Neural cell (in vitro differentiated cells): ENCODE results near the gene SKI.

Experiments
- EP300 ChIP-seq: fragments of 450-650 bp; conservative IDR thresholded peaks from 2 replicates; pipeline ENCODE4 v1.6.1; 2014; ENCODE audit warnings: antibody characterized with exemption, mild to moderate bottlenecking, moderate library complexity; ENCODE audit not compliant: poor library complexity, severe bottlenecking
- EZH2 ChIP-seq: fragments of 200-600, 300-800 bp; shearing (Covaris generic), sonication (generic); IDR thresholded peaks from 2 replicates; pipeline ENCODE4 v1.6.1; 2014; ENCODE audit warnings: antibody characterized with exemption, low read length, borderline replicate concordance, mild to moderate bottlenecking; ENCODE audit not compliant: insufficient read depth, poor library complexity, severe bottlenecking
- MXI1 ChIP-seq: fragments of 450-650 bp; conservative IDR thresholded peaks from 2 replicates; pipeline ENCODE4 v1.6.1; 2014; ENCODE audit warnings: antibody characterized with exemption, mild to moderate bottlenecking; ENCODE audit not compliant: poor library complexity, severe bottlenecking
- POLR2AphosphoS5 ChIP-seq: IDR thresholded peaks from 2 replicates; pipeline ENCODE4 v1.6.1; 2012
- RAD21 ChIP-seq: fragments of 450-650 bp; conservative IDR thresholded peaks from 2 replicates; pipeline ENCODE4 v1.6.1; 2014; ENCODE audit warnings: antibody characterized with exemption, mild to moderate bottlenecking, moderate library complexity
- REST ChIP-seq: IDR thresholded peaks from 2 replicates; pipeline ENCODE4 v1.6.1; 2012; ENCODE audit warnings: borderline replicate concordance
- SMC3 ChIP-seq: fragments of 450-650 bp; conservative IDR thresholded peaks from 2 replicates; pipeline ENCODE4 v1.6.1; 2014; ENCODE audit warnings: antibody characterized with exemption, mild to moderate bottlenecking, moderate library complexity; ENCODE audit not compliant: poor library complexity
- TAF1 ChIP-seq: IDR thresholded peaks from 2 replicates; pipeline ENCODE4 v1.6.1; 2012; ENCODE audit warnings: low read depth
- TF ChIP-seq, protein P1 (sequence below): fragments of 450-650 bp; IDR thresholded peaks from 2 replicates; pipeline ENCODE4 v1.5.1; 2014; ENCODE audit warnings: antibody characterized with exemption, mild to moderate bottlenecking, moderate library complexity; ENCODE audit not compliant: poor library complexity, severe bottlenecking

DNA sequence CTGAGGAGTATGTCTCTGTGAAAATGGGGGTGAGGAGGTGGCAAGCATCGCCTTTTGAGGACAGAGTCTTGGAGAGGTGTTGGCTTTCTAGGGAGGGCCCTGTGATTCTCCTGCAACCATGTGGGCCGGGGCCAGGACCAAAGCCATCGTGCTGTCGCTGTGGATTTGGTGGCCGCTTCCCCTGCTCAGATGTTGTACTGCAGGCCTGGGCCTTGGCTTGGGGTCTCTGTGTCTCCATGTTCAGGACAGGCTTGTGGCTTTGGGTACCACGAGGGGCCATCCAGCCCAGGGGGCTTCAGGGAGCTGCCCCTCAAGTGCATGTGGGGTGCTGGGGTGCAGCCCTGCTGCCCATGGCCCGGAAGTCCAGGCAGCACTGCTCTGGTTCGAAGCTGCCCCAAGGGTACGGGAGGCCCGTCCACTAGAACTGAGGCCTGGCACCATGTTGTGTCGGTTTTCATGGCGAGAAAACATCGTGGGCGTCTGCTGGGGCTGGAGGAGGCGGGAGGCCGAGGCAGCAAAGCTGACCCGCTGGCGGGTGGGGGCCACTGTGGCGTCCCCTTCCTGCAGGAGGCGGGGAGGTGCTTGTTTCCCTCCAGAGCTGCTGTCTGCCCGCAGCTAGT, 55.4 kb downstream of the SKI start:
- TF ChIP-seq, protein P1, sequence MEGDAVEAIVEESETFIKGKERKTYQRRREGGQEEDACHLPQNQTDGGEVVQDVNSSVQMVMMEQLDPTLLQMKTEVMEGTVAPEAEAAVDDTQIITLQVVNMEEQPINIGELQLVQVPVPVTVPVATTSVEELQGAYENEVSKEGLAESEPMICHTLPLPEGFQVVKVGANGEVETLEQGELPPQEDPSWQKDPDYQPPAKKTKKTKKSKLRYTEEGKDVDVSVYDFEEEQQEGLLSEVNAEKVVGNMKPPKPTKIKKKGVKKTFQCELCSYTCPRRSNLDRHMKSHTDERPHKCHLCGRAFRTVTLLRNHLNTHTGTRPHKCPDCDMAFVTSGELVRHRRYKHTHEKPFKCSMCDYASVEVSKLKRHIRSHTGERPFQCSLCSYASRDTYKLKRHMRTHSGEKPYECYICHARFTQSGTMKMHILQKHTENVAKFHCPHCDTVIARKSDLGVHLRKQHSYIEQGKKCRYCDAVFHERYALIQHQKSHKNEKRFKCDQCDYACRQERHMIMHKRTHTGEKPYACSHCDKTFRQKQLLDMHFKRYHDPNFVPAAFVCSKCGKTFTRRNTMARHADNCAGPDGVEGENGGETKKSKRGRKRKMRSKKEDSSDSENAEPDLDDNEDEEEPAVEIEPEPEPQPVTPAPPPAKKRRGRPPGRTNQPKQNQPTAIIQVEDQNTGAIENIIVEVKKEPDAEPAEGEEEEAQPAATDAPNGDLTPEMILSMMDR = no peak
- TF ChIP-seq TAF1 (no peak), EP300 (no peak), EZH2 (no peak), MXI1 (no peak), REST (no peak), POLR2AphosphoS5 (no peak), SMC3 (no peak), RAD21 (no peak)
